Glomerular endothelial cell (primary cell): ENCODE measurements around the gene AACS. TPM values are rescaled to one million over a fixed set of nuclear protein-coding genes. Genes with fewer than 3 reads are reported as not detected.
"Not testable (repeated sequence)": the region's sequence is repeated elsewhere in the genome, so short reads cannot be mapped to it uniquely, and the experiment has no call there.

Experiments used
- DNase-seq: peaks from one replicate; pipeline ENCODE4 v3.0.0-alpha.2; 2011; ENCODE audit warnings: low read depth, low spot score; ENCODE audit errors: extremely low read depth
- total RNA-seq: library from RNA; depleted of rRNA; stranded (reverse); fragments of >200 nt; gene quantifications from 2 replicates; pipeline ENCODE4 v1.2.3, GENCODE V29; 2015

The AACS gene
- total RNA-seq, 1 donor from 2014 or later = 23.3 TPM

GRCh38 chr12:125055591-125055990 lies 9.6 kb upstream of the AACS start:
- no peak for DNase-seq

DNA sequence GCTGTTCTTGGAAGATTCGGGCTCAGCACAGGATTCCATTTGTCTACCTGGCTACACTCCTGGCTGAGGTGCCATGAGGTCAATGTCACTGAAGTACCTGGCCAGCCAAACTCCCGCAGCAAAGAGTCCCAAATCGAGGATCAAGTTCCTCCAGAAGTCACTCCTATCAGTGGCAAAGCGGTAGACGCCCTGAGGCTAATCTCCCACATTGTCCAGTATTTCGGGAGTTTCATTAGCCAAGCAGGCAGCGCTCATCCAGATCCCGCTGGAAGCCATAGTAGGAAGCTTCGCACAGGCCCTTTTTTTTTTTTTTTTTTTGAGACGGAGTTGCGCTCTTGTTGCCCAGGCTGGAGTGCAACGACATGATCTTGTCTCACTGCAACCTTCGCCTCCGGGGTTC lies 8.9 kb upstream of the AACS start:
- no peak for DNase-seq

- no peak for DNase-seq
Observed at GRCh38 chr12:125057708-125058107, 7.5 kb upstream of the AACS start.

GRCh38 chr12:125061229-125061628 lies 4.0 kb upstream of the AACS start:
- no peak for DNase-seq

DNA sequence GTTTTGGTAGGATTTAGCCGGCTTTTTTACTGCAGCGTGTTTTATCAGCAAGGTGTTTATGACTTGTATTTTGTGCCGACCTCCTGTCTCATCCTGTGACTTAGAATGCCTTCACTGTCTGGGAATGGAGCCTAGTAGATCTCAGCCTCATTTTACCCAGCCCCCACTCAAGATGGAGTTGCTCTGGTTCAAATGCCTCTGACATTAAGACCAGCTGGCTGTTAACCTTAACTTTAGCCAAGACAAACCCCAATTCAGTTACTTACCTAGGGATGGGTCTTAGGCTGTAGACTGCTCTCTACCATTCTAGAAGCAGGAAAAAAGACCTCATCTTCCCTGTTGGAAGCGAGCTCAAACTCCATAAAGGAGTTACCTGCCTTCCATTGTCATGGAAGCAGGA lies 1.7 kb upstream of the AACS start:
- DNase-seq = not testable (repeated sequence)

DNA sequence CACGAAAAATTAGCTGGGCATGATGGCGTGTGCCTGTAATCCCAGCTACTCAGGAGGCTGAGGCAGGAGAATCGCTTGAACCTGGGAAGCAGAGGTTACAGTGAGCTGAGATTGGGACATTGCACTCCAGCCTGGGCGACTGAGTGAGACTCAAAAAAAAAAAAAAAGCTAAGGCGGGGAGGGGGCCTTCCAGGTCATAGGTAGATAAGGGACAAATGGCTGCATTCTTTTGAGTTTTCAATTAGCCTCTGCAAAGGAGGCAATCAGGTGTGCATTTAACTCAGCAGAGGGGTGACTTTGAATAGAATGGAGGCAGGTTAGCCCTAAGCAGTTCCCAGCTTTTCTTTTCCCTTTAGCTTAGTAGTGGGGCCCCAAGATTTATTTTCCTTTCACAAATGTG lies 743 bp upstream of the AACS start:
- DNase-seq = no peak

GRCh38 chr12:125065919-125066570 lies 810 bp downstream of the AACS start:
- DNase-seq = no peak

- DNase-seq = no peak
Observed at GRCh38 chr12:125068391-125068790, 3.2 kb downstream of the AACS start.

- no peak for DNase-seq
Observed at GRCh38 chr12:125069616-125070015, 4.4 kb downstream of the AACS start.

GRCh38 chr12:125070112-125070511 lies 4.9 kb downstream of the AACS start:
- no peak for DNase-seq

- DNase-seq = no peak
Observed at GRCh38 chr12:125070661-125071390, 5.6 kb downstream of the AACS start.

DNA sequence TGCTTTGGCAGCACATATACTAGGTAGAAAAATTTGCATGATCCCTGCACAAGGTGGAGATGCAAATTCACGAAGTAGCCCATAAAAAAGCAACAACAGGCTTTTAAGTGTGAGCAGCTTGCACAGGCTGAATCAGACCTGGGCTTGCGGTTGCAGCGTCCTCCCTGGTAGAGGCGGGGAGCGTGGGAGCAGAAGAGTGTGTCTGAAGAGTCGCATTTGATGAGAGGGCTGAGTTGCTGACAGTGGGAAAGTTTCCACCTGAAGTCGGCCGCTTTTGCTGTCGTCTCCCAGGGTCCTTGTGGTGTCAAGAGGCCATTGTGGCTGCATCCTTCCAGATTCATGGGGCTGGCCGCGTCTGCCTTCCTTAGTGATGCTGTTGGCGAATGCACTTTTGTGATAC lies 6.2 kb downstream of the AACS start:
- DNase-seq = no peak

- DNase-seq = no peak
Observed at GRCh38 chr12:125072496-125072895, 7.3 kb downstream of the AACS start.

GRCh38 chr12:125074294-125074693 lies 9.1 kb downstream of the AACS start:
- not testable (repeated sequence) for DNase-seq

- DNase-seq = no peak
Observed at GRCh38 chr12:125076103-125076502, 10.9 kb downstream of the AACS start.

DNA sequence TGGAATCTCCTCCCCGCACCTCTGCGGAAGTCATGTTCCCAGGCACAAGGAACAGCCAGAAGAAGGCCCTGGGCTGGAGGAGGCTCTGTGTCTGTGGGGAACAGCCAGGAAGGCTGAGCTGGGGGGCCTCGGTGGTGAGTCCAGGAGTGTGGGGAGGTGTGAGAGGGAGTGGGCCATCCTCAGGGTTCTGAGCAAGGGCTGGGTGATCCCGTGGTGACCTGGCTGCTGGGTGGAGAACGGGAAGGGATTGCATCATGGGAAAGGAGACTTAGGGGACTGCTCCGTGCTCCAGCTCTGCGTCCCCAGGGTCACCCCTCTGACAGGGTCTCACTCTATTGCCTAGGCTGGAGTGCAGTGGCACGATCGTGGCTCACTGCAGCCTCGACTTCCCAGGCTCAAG lies 13.8 kb downstream of the AACS start:
- DNase-seq = no peak

GRCh38 chr12:125079648-125080645 lies 14.7 kb downstream of the AACS start:
- DNase-seq = no peak

- DNase-seq = no peak
Observed at GRCh38 chr12:125081427-125081826, 16.2 kb downstream of the AACS start.

DNA sequence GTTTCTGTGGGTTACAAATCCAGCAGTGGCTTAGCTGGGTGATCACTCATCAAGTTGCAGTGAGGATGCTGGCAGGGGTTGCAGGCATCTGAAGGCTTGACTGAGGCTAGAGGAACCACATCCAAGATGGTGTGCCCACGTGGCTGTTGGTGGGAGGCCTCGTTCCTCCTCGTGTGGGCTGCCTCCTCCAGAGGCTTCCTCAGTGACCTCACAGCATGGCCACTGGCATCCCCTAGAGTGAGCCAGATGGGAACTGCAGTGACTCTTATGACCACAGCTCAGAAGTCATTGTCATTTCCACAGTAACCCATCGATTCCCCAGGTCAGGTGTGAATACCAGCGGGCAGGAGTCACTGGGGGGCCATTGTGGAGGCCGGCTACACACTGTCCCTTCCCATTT lies 17.8 kb downstream of the AACS start:
- no peak for DNase-seq

DNA sequence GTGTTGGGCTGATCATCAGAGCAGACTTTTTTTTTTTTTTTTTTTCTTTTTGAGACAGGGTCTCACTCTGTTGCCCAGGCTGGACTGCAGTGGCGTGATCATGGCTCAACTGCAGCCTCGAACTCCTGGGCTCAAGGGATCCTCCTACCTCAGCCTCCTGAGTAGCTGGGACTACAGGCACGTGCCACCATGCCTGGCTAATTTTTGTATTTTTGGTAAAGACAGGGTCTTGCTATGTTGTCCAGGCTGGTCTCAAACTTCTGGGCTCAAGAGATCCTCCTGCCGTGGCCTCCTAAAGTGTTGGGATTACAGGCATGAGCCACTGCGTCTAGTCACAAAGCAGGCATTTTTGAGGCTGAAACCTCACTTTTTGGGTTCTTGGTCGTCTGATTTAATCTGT lies 23.0 kb downstream of the AACS start:
- DNase-seq = not testable (repeated sequence)

DNA sequence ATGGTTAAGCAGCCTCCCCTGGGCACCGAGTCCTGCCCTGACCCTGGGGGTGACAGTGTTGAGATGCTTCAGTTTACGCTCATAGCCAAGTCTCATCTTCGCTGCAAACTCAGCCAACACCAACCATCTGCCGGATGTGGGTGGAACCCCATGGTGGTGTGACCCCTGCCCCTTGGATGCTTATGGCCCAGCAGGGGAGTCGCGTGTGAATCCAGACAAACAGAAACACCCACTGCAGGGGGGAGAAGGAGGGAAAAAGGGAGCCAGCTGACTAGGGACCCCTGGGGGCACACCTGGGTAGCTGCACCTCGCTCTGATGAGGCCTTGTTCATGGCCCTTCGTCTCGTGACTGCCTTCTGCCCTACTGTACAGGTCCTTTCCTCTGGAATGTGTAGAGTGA lies 23.8 kb downstream of the AACS start:
- DNase-seq = no peak
